Astrocyte of the spinal cord (primary cell): Measurements from ENCODE around the gene VTN.
A peak's percentile ranks its signal among the peaks of the same experiment; 100 is the strongest.
"Not testable (repeated sequence)": the region's sequence is repeated elsewhere in the genome, so short reads cannot be mapped to it uniquely, and the experiment has no call there.

ENCODE experiments used
- DNase-seq: peaks from one replicate; pipeline ENCODE4 v3.0.0; 2011; ENCODE audit warnings: low read depth, low spot score
- H3K4me3 ChIP-seq: 2 replicates; pipeline ENCODE4 v1.5.1; 2011; ENCODE audit warnings: low read depth, mild to moderate bottlenecking, low read length, moderate library complexity
- CTCF ChIP-seq: IDR thresholded peaks from 2 replicates; pipeline ENCODE4 v1.5.1; 2012; ENCODE audit warnings: low read depth, mild to moderate bottlenecking, low read length, inconsistent platforms
- in situ Hi-C: cut with HindIII; loops from 2 replicates; pipeline ENCODE4 v1.10.0; 2017; ENCODE audit warnings: low sequenced_read_pairs

VTN gene

DNA sequence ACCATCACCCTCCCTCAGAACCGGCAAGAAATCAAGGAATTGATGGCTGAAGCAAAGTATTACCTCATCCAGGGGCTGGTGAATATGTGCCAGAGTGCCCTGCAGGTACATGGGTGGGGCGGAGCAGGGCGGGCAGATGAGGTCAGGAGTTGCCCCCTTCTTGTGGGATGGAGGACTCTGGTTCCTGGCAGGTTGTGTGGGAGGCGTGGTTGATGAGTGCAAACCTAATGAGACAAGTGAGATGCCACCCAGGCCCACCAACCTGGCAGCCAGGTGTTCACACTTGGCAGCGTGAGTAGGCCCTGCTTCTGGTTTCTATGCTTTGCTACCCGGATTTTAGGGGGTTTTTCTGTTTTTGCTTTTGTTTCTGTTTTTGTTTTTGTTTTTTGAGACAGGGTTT, 29.7 kb downstream of the VTN start:
- no peak overlapping the region for H3K4me3 ChIP-seq
- in situ Hi-C loops, result no loop called here
- TF ChIP-seq CTCF, result no peak
- no peak for DNase-seq

DNA sequence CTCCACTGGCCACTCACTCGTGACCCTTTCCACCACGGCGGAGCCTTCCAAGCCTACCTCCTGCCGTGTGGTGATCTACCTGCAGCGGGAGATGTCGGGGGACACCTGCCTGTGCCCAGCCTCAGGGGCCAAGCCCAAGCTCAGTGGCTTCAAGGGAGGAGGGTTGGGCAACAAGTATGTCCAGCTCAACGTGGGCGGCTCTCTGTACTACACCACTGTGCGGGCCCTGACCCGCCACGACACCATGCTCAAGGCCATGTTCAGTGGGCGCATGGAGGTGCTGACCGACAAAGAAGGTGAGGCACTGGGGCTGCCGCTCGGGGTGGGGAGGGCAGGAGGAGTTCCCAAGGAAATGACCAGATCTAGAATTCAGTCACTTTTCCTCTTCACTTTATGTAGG, 30.7 kb downstream of the VTN start:
- no peak for TF ChIP-seq CTCF
- in situ Hi-C loops, result no loop called here

DNA sequence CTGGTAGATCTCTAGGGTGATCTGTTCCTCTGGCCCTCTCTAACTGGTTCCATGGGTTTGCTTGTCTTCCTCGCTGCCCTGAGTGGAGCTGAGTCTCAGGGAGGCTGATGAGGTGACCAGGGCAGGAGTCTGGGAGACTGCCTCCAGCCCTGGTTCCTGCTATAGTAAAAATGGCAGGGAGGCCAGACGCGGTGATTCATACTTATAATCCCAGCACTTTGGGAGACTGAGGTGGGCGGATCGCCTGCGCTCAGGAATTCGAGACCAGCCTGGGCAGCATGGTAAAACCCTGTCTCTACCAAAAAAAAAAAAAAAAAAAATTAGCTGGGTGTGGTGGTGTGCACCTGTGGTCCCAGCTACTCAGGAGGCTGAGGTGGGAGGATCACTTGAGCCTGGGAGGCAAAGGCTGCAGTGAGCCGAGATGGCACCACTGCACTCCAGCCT, 31.3 kb downstream of the VTN start:
- DNase-seq, H3K4me3 ChIP-seq, in situ Hi-C loops: not testable (repeated sequence)

More for the DNA sequence above, 30.7 kb downstream of the VTN start:
- no peak for DNase-seq
- H3K4me3 ChIP-seq, result no peak overlapping the region

GRCh38 chr17:28338056-28338768, 31.9 kb downstream of the VTN start:
- TF ChIP-seq CTCF, result no peak
- in situ Hi-C loops, result no loop called here
- no peak overlapping the region for H3K4me3 ChIP-seq
- peak; percentile 45 for DNase-seq

GRCh38 chr17:28335959-28336871, 33.9 kb downstream of the VTN start:
- DNase-seq, result peak; percentile 91
- in situ Hi-C loops, result no loop called here
- H3K4me3 ChIP-seq, result peak overlapping the region; percentile 90
- no peak for TF ChIP-seq CTCF

DNA sequence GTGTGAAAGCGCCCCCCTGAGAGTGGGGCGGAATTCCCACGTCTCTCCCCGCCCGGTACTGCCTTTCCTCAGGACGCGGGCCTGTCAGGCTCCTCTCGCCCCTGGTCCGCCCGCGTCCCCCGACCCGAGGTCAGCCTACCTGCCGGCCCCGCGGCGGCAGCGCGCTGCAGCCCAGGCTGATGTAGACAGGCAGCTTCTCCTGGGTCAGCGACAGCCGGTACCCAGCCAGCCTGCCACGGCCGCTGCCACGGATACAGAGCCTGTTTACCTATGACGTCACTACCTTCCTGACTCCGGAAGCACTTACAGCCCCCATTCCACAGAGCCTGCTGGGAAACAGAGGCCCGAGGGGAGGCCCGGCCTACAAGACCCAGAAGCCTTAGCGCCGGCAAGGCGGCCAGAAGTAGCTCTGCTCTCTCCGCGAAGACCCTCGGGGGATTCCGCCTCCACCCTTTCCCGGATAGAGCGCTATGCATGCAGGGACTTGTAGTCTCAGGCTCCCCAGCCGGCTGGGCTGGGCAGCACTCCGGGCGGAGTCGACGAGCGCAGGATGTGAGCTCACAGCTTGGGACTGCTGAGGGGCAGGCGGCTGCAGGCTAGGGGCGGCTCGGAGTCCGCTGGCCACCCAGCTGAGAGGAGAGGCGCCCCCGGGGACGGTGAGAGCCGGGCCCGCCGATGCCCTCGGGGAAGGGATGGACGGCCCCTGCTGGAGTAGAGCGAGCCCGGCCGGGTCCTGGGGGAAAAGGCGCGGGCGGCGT, 34.7 kb downstream of the VTN start, which contains the start of the genes IFT20 and TNFAIP1:
Gene IFT20, minus strand, starts transcription at position 272 of the 758 bp plus-strand sequence. CDS start 3,487 bp downstream, outside the sequence.
Gene TNFAIP1, plus strand, starts transcription at position 561 of the 758 bp plus-strand sequence. CDS start 3,761 bp downstream, outside the sequence.
- H3K4me3 ChIP-seq, result peak within 1 kb of the TSS; percentile 90
- in situ Hi-C loops, result no loop called here
- no peak for TF ChIP-seq CTCF
- DNase-seq, result peak; percentile 100
